Small intestine (tissue), 7 donors: Measurements from ENCODE around the gene CD2AP. TPM values are rescaled to one million over a fixed set of nuclear protein-coding genes. Genes with fewer than 3 reads are reported as not detected.

Source experiments
- DNase-seq, 2 donors: peaks; one replicate each; pipeline versions ENCODE4 v3.0.0 to v3.0.0-alpha.2; 2013
- FAIRE-seq: peaks from 2 replicates; lab custom pipeline; 2012; peaks lifted over from hg19 to GRCh38; lab: Jason Lieb, UNC
- H3K27ac ChIP-seq, 3 donors: one replicate each; pipeline ENCODE4 v1.5.1; 2013; ENCODE audit warnings: low read length in 2 of 3, mild to moderate bottlenecking in 2 of 3, control low read depth in 1 of 3, inconsistent platforms in 1 of 3, low read depth in 1 of 3, moderate library complexity in 1 of 3
- H3K27me3 ChIP-seq, 3 donors: one replicate each; pipeline ENCODE4 v1.6.1; 2013; ENCODE audit warnings: low read length in 3 of 3, inconsistent platforms in 1 of 3; ENCODE audit not compliant: control insufficient read depth in 3 of 3, insufficient read depth in 3 of 3
- H3K36me3 ChIP-seq, 3 donors: one replicate each; pipeline ENCODE4 v1.6.1; 2013; ENCODE audit warnings: low read length in 3 of 3, inconsistent platforms in 1 of 3, low read depth in 1 of 3, mild to moderate bottlenecking in 1 of 3, moderate library complexity in 1 of 3; ENCODE audit not compliant: control insufficient read depth in 3 of 3, insufficient read depth in 2 of 3
- H3K4me1 ChIP-seq, 3 donors: one replicate each; pipeline ENCODE4 v1.6.1; 2013; ENCODE audit warnings: low read length in 2 of 3, inconsistent platforms in 1 of 3, low read depth in 1 of 3, mild to moderate bottlenecking in 1 of 3, moderate library complexity in 1 of 3; ENCODE audit not compliant: control insufficient read depth in 3 of 3, insufficient read depth in 2 of 3
- H3K4me3 ChIP-seq, 3 donors: one replicate each; pipeline ENCODE4 v1.5.1; 2013; ENCODE audit warnings: low read length in 3 of 3, control low read depth in 1 of 3, inconsistent platforms in 1 of 3, low read depth in 1 of 3, mild to moderate bottlenecking in 1 of 3, moderate library complexity in 1 of 3
- H3K9me3 ChIP-seq, 2 donors: one replicate each; pipeline ENCODE4 v1.6.1; 2013; ENCODE audit warnings: low read depth in 1 of 2, low read length in 1 of 2; ENCODE audit not compliant: control insufficient read depth in 2 of 2, insufficient read depth in 1 of 2
- WGBS, 3 donors: extraction: QIAGEN DNeasy Blood & Tissue Kit; methylation state at CpG; one replicate each; pipeline ENCODE4 v1.1.7; 2013; 5-methylcytosine and 5-hydroxymethylcytosine counted together
- polyA plus RNA-seq, 4 donors: library from polyadenylated mRNA; stranded (reverse) in 3 of 4; unstranded in 1 of 4; fragments of 200-250 nt in 3 of 4; fragments of 120-200 nt in 1 of 4; gene quantifications; one replicate each; pipeline versions ENCODE4 v1.2.1 to v1.2.3, GENCODE V29; 2013
- donor health status: healthy with polysubstance abuse.
- donor health status: control.
- donor health status: control.
- donor health status: Bipolar disorder and iron deficiency.
- donor health status: healthy.

The CD2AP gene
- polyA plus RNA-seq, 4 donors: 24.4 to 68.7 (median 63.0) TPM

- H3K27me3 ChIP-seq: no peaks in the 10 kb centered on the region
- H3K4me1 ChIP-seq: no peaks in the 10 kb centered on the region
- H3K27ac ChIP-seq: no peak overlapping the region
- DNase-seq: no peak
- H3K36me3 ChIP-seq: no peaks in the 10 kb centered on the region
- WGBS, 3 donors: 87 to 91% (median 89%) methylated on average over 4 of the region's 4 CpGs
- FAIRE-seq: no peak
- no peaks in the 10 kb centered on the region for H3K9me3 ChIP-seq
- H3K4me3 ChIP-seq: no peak overlapping the region
These were observed 24.1 kb upstream of the CD2AP start for GRCh38 chr6:47453372-47453936.

- H3K27me3 ChIP-seq: no peaks in the 10 kb centered on the region
- no peak overlapping the region for H3K4me3 ChIP-seq
- peaks cover 0 to 11% (median 0%) of the 10 kb centered on the region in 3 donors for H3K4me1 ChIP-seq
- H3K9me3 ChIP-seq: no peaks in the 10 kb centered on the region
- peak overlapping the region in 1 of 3 donors; percentile 16 for H3K27ac ChIP-seq
- no peak for FAIRE-seq
- DNase-seq: no peak
- no peaks in the 10 kb centered on the region for H3K36me3 ChIP-seq
- WGBS, 3 donors: 84 to 88% (median 85%) methylated on average over 6 of the region's 6 CpGs
These were observed 22.7 kb upstream of the CD2AP start for GRCh38 chr6:47454713-47455396.

- Histone ChIP-seq H3K4me3 (no peak overlapping the region), H3K9me3 (no peaks in the 10 kb centered on the region), H3K27me3 (no peaks in the 10 kb centered on the region), H3K4me1 (peaks cover 0 to 13% (median 0%) of the 10 kb centered on the region in 3 donors), H3K36me3 (no peaks in the 10 kb centered on the region), H3K27ac (no peak overlapping the region)
- 81 to 90% (median 83%) methylated on average over 4 of the region's 4 CpGs for WGBS, 3 donors
- DNase-seq (no peak), FAIRE-seq (no peak)
These were observed 21.9 kb upstream of the CD2AP start for GRCh38 chr6:47455533-47456209.

GRCh38 chr6:47456536-47456975 is 21.0 kb upstream of the CD2AP start:
- FAIRE-seq: no peak
- Histone ChIP-seq H3K27me3 (no peaks in the 10 kb centered on the region), H3K4me1 (peaks cover 0 to 18% (median 0%) of the 10 kb centered on the region in 3 donors), H3K27ac (no peak overlapping the region), H3K36me3 (no peaks in the 10 kb centered on the region), H3K4me3 (no peak overlapping the region), H3K9me3 (no peaks in the 10 kb centered on the region)
- no peak for DNase-seq
- 58 to 75% (median 71%) methylated on average over 2 of the region's 2 CpGs for WGBS, 3 donors

- DNase-seq (no peak), FAIRE-seq (no peak)
- Histone ChIP-seq H3K4me1 (peaks cover 0 to 18% (median 0%) of the 10 kb centered on the region in 3 donors), H3K9me3 (no peaks in the 10 kb centered on the region), H3K36me3 (no peaks in the 10 kb centered on the region), H3K27ac (no peak overlapping the region), H3K27me3 (no peaks in the 10 kb centered on the region), H3K4me3 (no peak overlapping the region)
- WGBS, 3 donors: 91 to 96% (median 95%) methylated on average over 2 of the region's 2 CpGs
These were observed 20.2 kb upstream of the CD2AP start for GRCh38 chr6:47457370-47457769.

GRCh38 chr6:47464052-47464451 is 13.5 kb upstream of the CD2AP start:
- no peak for DNase-seq
- H3K27ac ChIP-seq: no peak overlapping the region
- no peak for FAIRE-seq

GRCh38 chr6:47465117-47465516 is 12.5 kb upstream of the CD2AP start:
- Histone ChIP-seq H3K4me1 (peaks cover 0 to 5% (median 0%) of the 10 kb centered on the region in 3 donors), H3K27me3 (no peaks in the 10 kb centered on the region), H3K4me3 (no peak overlapping the region), H3K36me3 (no peaks in the 10 kb centered on the region), H3K27ac (no peak overlapping the region), H3K9me3 (peaks cover 0 to 2% of the 10 kb centered on the region in 2 donors)
- FAIRE-seq (no peak), DNase-seq (no peak)
- WGBS, 3 donors: 86 to 88% (median 86%) methylated on average over 1 of the region's 1 CpG

More at GRCh38 chr6:47464052-47464451, 13.5 kb upstream of the CD2AP start:
- H3K4me1 ChIP-seq: peaks cover 0 to 15% (median 0%) of the 10 kb centered on the region in 3 donors
- H3K27me3 ChIP-seq: no peaks in the 10 kb centered on the region
- H3K9me3 ChIP-seq: peaks cover 0 to 2% of the 10 kb centered on the region in 2 donors
- WGBS, 3 donors: 26 to 45% (median 32%) methylated on average over 1 of the region's 1 CpG
- H3K4me3 ChIP-seq: no peak overlapping the region
- no peaks in the 10 kb centered on the region for H3K36me3 ChIP-seq

GRCh38 chr6:47471911-47472310 is 5.7 kb upstream of the CD2AP start:
- no peak for DNase-seq
- H3K27me3 ChIP-seq: no peaks in the 10 kb centered on the region
- FAIRE-seq: peak; percentile 67
- no peak overlapping the region for H3K27ac ChIP-seq
- no peak overlapping the region for H3K4me3 ChIP-seq
- no peaks in the 10 kb centered on the region for H3K9me3 ChIP-seq
- no peaks in the 10 kb centered on the region for H3K36me3 ChIP-seq
- H3K4me1 ChIP-seq: peaks cover 0 to 2% (median 0%) of the 10 kb centered on the region in 3 donors
- WGBS, 3 donors: 85 to 96% (median 95%) methylated on average over 1 of the region's 1 CpG
